GM19351 (cell line): ENCODE results near the gene MACROD2.

Source experiments
- ATAC-seq: cut with Tn5 transposase; IDR thresholded peaks from one replicate; pipeline ENCODE4 v1.9.1; 2021; ENCODE audit warnings: mild to moderate bottlenecking, moderate library complexity; ENCODE audit not compliant: unreplicated experiment

Gene MACROD2

GRCh38 chr20:15061061-15061430 lies 1065.7 kb downstream of the MACROD2 start:
- ATAC-seq, result no peak

DNA sequence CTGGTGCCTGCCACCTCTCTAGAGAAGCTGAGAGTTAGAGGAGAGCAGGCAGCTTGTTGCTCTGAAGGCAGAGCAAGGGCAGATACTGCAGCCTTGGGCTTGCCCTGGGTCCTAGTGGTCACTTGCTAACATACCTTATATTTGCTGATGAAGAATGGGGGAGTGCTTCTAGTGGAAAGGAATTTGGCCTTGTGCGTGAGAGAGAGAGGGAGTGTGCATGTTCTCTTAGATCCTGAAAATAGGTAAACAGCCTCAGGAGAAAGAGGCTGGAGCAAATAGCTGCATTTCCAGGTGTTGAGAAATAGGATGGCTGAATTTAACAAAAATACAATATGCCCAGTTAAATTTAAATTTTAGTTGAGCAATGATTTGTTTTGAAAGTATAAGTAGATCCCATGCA lies 1066.6 kb downstream of the MACROD2 start:
- no peak for ATAC-seq

- ATAC-seq, result no peak
Observed at GRCh38 chr20:15063081-15063480, 1067.8 kb downstream of the MACROD2 start.

DNA sequence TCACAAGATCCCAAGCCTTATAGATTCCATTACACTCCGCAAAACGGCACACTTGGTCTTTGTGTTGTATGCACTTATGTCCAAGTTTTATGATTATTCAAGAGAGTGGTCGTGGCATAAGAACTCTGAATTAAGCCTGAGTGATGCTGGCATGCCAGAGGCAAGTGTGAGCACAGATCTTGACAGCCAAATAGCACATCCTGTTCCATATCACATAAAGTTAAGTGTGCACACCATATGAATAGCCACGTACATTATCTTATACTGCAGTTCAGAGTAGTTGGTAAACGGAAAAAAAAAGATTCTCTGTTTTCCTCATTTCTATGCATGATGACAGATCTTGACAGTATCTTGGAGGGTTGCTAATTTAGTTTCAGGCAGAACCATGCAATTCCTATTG lies 1069.4 kb downstream of the MACROD2 start:
- no peak for ATAC-seq

DNA sequence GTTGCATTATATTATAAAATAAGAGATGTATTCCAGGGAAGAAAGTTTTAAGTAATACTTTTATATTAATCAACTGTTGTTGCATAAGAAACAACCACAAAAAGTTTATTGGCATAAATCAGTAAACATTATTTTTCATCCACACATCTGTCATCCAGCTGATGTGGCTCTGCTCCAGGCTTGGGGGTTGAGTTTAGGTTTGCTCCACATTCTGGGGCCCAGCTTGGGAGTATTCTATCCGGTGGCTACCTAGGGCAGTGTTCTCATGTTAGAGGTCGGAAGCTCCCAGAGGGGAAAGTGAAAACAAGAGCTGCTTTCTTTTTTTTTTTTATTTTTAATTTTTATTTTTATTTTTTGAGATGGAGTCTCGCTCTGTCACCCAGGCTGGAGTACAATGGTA lies 1070.5 kb downstream of the MACROD2 start:
- ATAC-seq, result no peak

GRCh38 chr20:15068486-15068885 lies 1073.2 kb downstream of the MACROD2 start:
- ATAC-seq, result no peak

DNA sequence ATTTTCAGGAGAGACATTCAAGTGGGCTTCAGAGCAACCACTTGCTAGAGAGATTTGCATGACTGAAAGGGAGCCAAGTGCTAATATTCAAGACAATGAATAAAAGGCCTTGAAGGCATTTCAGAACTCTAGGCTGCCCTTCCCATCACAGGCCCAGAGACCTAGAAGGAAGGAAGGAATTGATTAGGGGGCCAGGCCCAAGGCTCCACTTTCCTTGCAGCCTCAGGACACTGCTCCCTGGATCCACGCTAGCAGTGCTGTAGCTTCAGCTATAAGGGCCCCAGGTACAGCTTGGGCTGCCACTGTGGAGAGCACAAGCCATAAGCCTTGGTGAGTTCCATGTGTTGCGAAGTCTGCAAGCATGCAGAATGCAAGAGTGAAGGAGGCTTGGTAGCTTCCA lies 1074.0 kb downstream of the MACROD2 start:
- no peak for ATAC-seq

DNA sequence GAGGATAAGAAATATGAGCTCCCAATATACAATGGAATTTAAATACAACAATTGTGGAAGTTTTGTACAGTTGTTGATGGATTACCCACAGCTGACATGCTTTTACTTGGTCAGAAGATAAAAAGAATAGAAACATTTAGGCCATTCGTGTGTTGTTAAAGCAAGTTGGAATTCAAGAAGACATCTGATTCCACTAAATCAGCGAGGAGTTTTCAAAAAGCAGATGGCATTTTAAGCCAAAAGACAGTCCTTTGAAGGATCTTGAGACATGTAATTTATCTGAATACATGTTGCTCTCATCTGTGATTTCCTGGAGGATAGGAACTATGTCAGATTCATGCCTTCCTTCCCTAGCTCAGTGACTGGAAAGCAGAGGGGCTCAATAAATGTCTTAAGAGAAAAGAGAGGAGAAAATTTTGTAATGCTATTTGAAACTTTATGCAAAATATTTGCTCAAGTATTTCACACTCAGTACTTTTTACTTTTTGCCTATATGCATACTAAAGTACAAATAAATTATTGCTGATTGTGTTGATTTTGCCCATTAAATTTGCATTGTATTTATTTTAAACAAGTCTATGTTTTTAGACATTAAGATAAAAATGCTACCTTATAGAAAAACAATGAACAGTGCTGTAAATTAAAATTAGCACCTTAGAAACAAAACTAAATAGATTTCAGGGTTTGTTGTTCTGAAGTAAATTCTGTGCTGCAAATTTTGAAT lies 1075.9 kb downstream of the MACROD2 start:
- no peak for ATAC-seq

GRCh38 chr20:15072316-15072715 lies 1077.0 kb downstream of the MACROD2 start:
- ATAC-seq, result no peak

DNA sequence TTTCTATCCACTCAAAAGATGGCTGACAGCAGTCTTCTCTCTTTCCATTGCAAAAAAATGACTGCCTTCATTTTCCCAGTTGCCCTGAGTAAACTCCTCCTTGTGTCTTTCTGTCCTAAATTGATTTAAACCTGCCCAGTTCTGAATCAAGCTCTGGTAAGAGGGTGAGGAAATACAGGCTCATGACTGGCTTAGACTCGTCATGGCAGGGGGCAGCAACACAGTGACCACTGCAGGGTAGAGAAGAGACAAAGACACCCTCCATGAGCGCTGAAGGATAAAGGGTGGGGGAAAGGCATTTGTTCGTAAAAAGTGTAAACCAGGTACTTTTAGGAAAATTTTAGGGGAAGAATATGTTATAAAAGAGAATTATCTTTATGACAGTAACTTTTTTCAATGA lies 1080.3 kb downstream of the MACROD2 start:
- no peak for ATAC-seq

- no peak for ATAC-seq
Observed at GRCh38 chr20:15076785-15077184, 1081.5 kb downstream of the MACROD2 start.

- no peak for ATAC-seq
Observed at GRCh38 chr20:15077733-15078250, 1082.5 kb downstream of the MACROD2 start.

DNA sequence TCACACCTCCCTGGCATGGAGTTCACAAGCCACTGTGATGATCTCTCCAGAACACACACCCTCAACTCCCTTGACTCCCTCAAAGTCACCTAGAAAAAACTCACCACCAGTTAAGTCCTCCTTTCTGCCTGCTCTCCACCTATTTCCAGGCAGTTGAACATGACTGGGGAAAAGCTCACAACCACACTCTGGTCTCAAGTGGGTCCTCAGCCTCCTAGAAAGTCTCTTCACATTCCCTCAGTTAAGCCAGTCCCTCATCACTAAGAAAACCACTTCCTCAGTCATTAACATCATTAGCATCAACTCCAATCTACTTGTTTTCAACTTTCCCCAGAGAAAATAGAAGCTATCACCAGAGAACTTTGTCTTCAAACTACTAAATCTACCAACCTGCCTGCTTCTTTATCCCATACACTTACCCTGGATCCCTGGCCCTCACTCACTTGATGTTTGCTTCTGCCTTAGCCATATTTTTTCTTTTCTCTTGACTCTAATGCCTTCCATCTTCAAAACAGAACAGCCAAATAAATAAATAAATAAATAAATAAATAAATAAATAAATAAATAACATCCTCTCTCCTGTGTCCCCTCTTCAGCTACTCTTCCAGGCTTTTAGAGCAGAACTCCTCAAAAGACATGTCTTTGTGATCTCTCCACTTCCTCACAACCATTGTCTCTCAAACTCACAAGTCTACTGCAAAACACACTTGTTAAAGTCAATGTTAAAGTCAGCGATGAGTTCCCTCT lies 1084.5 kb downstream of the MACROD2 start:
- ATAC-seq, result no peak

- ATAC-seq, result no peak
Observed at GRCh38 chr20:15081261-15081660, 1085.9 kb downstream of the MACROD2 start.

GRCh38 chr20:15091421-15092037 lies 1096.2 kb downstream of the MACROD2 start:
- no peak for ATAC-seq

GRCh38 chr20:15098351-15098750 lies 1103.0 kb downstream of the MACROD2 start:
- ATAC-seq, result no peak

- ATAC-seq, result no peak
Observed at GRCh38 chr20:15099130-15099529, 1103.8 kb downstream of the MACROD2 start.

DNA sequence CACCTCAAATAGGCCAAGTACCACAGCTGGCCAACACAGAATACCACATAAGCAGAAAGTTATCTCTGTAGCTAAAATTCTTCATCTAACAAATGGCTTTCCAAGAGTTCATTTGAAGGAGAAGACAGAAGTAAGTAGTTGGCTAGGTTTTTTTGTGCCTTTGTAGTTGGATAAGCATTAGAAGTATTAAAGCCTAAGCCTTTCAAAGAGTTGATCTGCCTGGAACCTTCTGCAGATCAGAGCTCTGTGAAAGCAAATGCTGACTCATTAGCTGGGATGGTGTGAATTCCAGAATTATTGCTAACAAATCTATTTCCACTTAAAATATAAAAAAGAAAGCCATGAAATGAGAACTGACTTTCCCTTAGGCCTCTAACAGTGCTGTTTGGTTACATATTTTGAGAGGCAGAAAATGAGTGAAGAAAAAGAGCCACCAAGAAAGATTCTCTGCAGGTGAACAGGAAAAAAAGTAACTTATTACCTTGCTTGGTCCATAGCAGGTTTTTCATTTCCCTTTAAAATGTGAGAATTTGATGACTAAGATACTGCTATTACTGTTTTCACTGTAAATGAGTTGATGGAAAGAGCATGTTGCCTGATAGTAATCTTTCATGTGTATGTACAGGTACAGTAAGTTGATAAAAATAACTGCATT lies 1105.3 kb downstream of the MACROD2 start:
- ATAC-seq, result no peak

- ATAC-seq, result no peak
Observed at GRCh38 chr20:15107931-15108330, 1112.6 kb downstream of the MACROD2 start.

DNA sequence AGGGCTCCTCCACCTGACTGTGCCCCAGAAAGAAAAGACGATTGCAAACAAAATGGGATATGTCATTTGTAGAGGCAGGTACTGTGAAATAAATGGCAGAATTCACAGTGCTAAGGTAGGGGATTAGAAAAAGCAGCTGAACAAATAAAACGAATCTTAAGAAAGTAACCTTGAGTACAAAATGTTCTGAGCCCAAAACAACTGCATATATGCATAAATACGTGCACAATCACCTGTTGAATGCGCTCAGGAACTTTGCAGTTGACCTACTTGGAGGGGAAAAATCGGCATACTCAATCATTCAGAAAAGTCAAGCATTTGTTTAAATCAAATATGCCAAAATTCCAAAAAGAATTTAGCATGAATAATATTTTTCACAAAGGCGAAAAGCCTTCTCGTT lies 1114.2 kb downstream of the MACROD2 start:
- no peak for ATAC-seq

DNA sequence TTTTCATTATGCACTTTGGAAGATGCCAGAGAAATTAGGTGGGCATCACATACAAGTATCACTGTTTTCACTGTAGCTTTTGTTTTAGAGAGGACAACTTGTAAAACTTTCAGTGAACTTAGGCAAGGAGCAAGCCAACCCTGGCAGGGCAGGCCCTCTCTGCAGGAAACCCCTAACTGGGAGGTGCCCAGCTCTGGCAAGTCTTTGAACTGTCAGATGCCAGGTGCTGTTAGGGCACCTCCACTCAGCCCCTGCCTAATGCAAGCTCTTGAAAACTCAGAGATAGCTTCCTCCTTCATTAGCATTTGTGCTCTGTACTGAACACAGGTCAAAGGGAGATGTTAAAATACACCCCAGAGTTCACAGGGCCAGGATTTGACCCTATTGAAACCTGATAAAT lies 1116.3 kb downstream of the MACROD2 start:
- ATAC-seq, result no peak
